ENCODE results near the gene SLC31A1.
"Not testable (repeated sequence)": the region's sequence is repeated elsewhere in the genome, so short reads cannot be mapped to it uniquely, and the experiment has no call there.

The SLC31A1 gene

GRCh38 chr9:113241161-113241560, 19.8 kb downstream of the SLC31A1 start:
- TF ChIP-seq, protein P1, sequence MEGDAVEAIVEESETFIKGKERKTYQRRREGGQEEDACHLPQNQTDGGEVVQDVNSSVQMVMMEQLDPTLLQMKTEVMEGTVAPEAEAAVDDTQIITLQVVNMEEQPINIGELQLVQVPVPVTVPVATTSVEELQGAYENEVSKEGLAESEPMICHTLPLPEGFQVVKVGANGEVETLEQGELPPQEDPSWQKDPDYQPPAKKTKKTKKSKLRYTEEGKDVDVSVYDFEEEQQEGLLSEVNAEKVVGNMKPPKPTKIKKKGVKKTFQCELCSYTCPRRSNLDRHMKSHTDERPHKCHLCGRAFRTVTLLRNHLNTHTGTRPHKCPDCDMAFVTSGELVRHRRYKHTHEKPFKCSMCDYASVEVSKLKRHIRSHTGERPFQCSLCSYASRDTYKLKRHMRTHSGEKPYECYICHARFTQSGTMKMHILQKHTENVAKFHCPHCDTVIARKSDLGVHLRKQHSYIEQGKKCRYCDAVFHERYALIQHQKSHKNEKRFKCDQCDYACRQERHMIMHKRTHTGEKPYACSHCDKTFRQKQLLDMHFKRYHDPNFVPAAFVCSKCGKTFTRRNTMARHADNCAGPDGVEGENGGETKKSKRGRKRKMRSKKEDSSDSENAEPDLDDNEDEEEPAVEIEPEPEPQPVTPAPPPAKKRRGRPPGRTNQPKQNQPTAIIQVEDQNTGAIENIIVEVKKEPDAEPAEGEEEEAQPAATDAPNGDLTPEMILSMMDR (conservative IDR thresholded peaks at IDR 0.05; ENCODE audit: low read depth, low read length): no peak
- DNase-seq (ENCODE audit: low read depth): no peak
- no peak overlapping the region for H3K4me3 ChIP-seq (ENCODE audit: low read depth, low read length)

- TF ChIP-seq, protein P1 (conservative IDR thresholded peaks at IDR 0.05; ENCODE audit: low read depth, low read length): no peak
- H3K4me3 ChIP-seq (ENCODE audit: low read depth, low read length): no peak overlapping the region
- DNase-seq (ENCODE audit: low read depth): no peak
Observed at GRCh38 chr9:113244556-113244955, 23.2 kb downstream of the SLC31A1 start.

DNA sequence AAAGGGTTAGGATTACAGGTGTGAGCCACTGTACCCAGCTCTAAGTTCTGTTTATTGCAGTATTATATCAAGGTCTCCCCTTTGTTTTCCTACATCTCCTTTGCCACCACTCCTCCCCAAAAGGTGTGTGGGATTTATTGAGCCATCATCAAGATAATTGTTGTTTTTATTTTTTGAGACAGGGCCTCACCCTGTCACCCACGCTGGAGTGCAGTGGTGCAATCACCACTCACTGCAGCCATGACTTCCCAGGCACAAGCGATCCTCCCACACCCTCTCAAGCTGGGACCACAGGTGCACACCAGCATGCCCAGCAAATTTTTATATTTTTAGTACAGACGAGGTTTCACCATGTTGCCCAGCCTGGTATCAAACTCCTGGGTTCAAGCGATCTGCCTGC, 24.6 kb downstream of the SLC31A1 start:
- DNase-seq (ENCODE audit: low read depth): no peak
- TF ChIP-seq, protein P1 (conservative IDR thresholded peaks at IDR 0.05; ENCODE audit: low read depth, low read length): no peak
- H3K4me3 ChIP-seq (ENCODE audit: low read depth, low read length): no peak overlapping the region

GRCh38 chr9:113246928-113247327, 25.6 kb downstream of the SLC31A1 start:
- TF ChIP-seq, protein P1 (conservative IDR thresholded peaks at IDR 0.05; ENCODE audit: low read depth, low read length): no peak
- H3K4me3 ChIP-seq (ENCODE audit: low read depth, low read length): no peak overlapping the region
- no peak for DNase-seq (ENCODE audit: low read depth)

DNA sequence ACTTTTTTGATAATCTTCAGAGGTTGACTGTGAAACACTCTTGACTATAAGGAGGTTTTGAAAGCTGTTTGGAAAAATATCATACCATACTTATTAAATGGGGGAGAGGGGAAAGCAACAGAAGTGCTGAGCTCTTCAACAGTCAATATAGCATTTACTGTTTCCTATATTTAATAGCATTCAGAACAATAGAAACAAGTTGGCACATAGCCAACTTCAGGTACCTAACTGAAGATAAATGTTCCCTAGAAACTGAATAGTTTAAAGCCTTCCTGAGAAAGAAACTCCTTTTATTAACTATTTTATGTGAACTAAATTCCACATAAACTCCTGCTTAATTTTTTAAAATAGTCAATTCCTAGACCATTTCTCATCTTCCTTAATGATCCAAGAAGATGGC, 26.3 kb downstream of the SLC31A1 start:
- no peak for DNase-seq (ENCODE audit: low read depth)
- TF ChIP-seq, protein P1 (conservative IDR thresholded peaks at IDR 0.05; ENCODE audit: low read depth, low read length): no peak
- no peak overlapping the region for H3K4me3 ChIP-seq (ENCODE audit: low read depth, low read length)

DNA sequence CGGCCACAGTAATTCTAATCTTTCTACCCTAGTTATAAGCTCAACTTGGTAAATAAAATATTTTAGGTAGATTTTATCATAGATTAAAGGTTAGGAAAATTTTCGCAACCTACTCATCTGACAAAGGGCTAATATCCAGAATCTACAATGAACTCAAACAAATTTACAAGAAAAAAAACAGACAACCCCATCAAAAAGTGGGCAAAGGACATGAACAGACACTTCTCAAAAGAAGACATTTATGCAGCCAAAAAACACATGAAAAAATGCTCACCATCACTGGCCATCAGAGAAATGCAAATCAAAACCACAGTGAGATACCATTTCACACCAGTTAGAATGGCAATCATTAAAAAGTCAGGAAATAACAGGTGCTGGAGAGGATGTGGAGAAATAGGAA, 28.3 kb downstream of the SLC31A1 start:
- DNase-seq (ENCODE audit: low read depth); H3K4me3 ChIP-seq (ENCODE audit: low read depth, low read length): not testable (repeated sequence)

DNA sequence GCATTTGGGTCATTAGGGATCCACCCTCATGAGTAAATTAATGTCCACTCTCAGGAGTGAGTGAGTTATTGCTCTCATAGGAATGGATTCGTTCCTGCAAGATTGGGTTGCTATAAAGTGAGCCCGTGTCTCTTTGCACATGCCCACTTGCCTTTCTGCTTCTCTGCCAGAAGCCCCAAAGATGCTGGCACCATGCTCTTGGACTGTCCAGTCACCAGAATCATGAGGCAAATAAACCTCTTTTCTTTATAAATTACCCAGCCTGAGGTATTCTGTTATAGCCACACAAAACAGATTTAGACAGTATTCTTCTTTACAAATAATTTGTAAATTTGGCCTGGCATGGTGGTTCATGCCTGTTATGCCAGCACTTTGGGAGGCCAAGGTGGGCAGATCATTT, 29.5 kb downstream of the SLC31A1 start:
- H3K4me3 ChIP-seq (ENCODE audit: low read depth, low read length): no peak overlapping the region
- TF ChIP-seq, protein P1 (conservative IDR thresholded peaks at IDR 0.05; ENCODE audit: low read depth, low read length): no peak
- DNase-seq (ENCODE audit: low read depth): no peak

- DNase-seq (ENCODE audit: low read depth): no peak
- no peak overlapping the region for H3K4me3 ChIP-seq (ENCODE audit: low read depth, low read length)
- TF ChIP-seq, protein P1 (conservative IDR thresholded peaks at IDR 0.05; ENCODE audit: low read depth, low read length): no peak
Observed at GRCh38 chr9:113254991-113255390, 33.6 kb downstream of the SLC31A1 start.
